ENCODE measurements around the gene COX6A2.

COX6A2 gene

DNA sequence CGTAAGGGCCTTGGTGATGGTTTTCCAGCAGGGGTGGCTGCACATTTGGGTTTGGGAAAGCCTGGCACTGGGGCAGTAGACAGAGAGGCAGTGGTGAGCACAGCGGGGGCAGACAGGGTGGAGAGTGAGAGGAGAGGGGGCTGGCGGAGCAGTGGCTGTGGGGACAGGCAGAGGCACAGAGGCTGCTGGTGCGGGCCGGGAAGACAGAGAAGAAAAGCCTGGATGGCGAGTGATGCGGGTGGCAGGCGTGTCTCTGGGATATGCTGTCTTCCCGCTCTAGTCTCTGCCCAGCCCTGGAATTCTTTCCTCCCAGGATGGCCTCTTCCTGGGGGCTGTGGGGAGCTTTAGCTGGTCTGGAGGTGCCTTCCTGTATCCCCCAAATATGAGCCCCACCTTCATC, 18.1 kb downstream of the COX6A2 start:
- TF ChIP-seq, protein P1, sequence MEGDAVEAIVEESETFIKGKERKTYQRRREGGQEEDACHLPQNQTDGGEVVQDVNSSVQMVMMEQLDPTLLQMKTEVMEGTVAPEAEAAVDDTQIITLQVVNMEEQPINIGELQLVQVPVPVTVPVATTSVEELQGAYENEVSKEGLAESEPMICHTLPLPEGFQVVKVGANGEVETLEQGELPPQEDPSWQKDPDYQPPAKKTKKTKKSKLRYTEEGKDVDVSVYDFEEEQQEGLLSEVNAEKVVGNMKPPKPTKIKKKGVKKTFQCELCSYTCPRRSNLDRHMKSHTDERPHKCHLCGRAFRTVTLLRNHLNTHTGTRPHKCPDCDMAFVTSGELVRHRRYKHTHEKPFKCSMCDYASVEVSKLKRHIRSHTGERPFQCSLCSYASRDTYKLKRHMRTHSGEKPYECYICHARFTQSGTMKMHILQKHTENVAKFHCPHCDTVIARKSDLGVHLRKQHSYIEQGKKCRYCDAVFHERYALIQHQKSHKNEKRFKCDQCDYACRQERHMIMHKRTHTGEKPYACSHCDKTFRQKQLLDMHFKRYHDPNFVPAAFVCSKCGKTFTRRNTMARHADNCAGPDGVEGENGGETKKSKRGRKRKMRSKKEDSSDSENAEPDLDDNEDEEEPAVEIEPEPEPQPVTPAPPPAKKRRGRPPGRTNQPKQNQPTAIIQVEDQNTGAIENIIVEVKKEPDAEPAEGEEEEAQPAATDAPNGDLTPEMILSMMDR (conservative IDR thresholded peaks at IDR 0.05; ENCODE audit: control insufficient read depth, insufficient read depth, low read depth, low read length): no peak
- no peak for DNase-seq (ENCODE audit: low read depth)
- no peak overlapping the region for H3K4me3 ChIP-seq (ENCODE audit: control insufficient read depth, low read depth, low read length)

DNA sequence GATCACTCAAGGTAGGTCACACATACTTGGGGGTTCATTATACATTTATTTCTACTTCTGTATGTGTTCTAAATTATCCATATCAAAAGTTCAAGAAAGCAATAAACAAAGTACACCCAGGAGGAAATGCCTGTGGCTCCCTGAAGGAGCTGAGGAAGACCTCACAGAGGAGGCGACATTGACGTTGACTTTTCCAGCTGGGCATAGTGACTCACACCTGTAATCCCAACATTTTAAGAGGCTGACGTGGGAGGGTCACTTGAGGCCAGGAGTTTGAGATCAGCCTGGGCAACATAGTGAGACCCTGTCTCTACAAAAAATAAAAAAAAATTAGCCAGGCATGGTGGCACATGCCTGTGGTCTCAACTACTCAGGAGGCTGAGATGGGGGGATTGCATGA, 18.7 kb downstream of the COX6A2 start:
- TF ChIP-seq, protein P1 (conservative IDR thresholded peaks at IDR 0.05; ENCODE audit: control insufficient read depth, insufficient read depth, low read depth, low read length): no peak
- DNase-seq (ENCODE audit: low read depth): peak; percentile 53
- H3K4me3 ChIP-seq (ENCODE audit: control insufficient read depth, low read depth, low read length): no peak overlapping the region

DNA sequence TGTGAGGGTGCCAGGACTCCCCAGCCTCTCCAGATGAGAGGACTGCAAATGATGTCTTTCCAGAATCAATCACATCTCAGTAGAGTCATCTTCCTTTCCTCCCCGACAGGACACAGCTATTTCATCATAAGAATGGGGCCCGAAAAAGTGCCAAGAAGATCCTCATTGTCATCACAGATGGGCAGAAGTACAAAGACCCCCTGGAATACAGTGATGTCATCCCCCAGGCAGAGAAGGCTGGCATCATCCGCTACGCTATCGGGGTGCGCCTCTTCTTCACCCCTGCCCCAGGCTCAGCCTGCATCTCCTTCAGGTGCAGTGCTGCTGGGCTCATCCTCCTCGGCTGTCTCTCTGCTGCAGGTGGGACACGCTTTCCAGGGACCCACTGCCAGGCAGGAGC, 20.8 kb downstream of the COX6A2 start:
- no peak overlapping the region for H3K4me3 ChIP-seq (ENCODE audit: control insufficient read depth, low read depth, low read length)
- DNase-seq (ENCODE audit: low read depth): no peak
- TF ChIP-seq, protein P1 (conservative IDR thresholded peaks at IDR 0.05; ENCODE audit: control insufficient read depth, insufficient read depth, low read depth, low read length): no peak

DNA sequence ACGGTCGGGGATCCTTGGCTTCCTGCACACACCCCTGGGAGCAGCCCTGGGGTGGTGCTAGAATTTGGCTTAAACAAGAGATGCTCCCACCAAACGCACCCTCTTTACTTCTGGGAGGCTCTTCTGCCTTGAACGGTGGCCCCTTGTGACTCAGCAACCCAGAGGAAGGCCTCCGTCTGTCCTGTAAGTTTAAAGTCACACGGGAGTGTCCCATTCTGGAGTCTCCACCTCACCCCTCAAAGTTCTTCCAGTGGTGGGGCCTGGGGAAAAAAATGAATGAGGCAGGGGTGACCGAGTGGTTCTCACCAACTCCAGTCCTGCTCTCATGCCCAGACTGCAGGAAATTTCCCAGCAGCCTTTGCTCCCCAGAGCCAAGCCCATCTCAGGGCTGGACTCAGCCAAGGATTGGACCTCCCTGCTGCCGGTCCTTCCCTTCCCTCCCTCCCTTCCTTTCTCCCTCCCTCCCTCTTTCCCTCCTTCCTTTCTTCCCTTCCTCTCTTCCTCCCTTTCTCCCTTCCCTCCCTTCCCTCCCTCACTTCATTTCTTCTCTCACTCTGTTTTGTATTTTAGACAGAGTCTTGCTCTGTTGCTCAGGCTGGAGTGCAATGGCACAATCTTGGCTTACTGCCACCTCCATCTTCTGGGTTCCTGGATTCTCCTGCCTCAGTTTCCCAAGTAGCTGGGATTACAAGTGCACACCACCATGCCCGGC, 23.7 kb downstream of the COX6A2 start:
- H3K4me3 ChIP-seq (ENCODE audit: control insufficient read depth, low read depth, low read length): peak overlapping the region; percentile 69
- TF ChIP-seq, protein P1 (conservative IDR thresholded peaks at IDR 0.05; ENCODE audit: control insufficient read depth, insufficient read depth, low read depth, low read length): no peak
- DNase-seq (ENCODE audit: low read depth): peak; percentile 73

DNA sequence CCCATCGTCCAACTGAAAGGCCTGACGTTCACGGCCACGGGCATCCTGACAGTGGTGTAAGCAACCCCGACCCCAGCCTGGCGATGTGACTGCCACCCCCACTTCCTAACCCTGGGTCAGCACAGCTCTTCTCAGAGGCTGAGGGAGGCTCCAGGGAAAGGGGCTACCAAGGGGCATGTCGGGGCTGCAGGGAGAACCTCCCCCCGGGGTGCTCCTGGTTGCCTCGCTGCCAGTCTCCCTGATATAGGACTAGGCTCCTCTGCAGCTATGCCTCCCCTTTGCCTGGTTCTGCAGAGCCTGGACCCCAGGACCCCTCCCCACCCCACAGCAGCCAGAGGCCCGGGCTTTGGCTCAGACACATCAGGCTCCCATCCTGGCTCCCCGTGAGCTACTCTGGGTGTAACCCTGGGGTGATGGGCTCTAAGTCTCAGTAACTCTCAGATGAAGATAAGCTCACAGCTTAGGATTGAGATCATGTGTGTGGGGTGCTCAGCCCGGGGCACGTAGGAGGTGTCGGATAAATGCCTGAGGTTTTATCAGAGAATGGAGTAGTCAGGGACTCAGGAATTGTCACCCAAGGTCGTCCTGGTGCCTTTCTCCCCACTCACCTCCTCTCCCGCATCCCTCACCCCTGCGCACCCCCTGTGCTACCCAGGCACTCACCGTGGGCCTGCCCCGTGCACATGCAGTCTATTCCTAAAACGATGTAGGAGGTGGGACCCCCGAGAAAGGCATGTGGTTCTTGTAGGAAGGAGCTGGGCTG, 24.4 kb downstream of the COX6A2 start:
- TF ChIP-seq, protein P1 (conservative IDR thresholded peaks at IDR 0.05; ENCODE audit: control insufficient read depth, insufficient read depth, low read depth, low read length): no peak
- peak overlapping the region; percentile 69 for H3K4me3 ChIP-seq (ENCODE audit: control insufficient read depth, low read depth, low read length)
- no peak for DNase-seq (ENCODE audit: low read depth)

DNA sequence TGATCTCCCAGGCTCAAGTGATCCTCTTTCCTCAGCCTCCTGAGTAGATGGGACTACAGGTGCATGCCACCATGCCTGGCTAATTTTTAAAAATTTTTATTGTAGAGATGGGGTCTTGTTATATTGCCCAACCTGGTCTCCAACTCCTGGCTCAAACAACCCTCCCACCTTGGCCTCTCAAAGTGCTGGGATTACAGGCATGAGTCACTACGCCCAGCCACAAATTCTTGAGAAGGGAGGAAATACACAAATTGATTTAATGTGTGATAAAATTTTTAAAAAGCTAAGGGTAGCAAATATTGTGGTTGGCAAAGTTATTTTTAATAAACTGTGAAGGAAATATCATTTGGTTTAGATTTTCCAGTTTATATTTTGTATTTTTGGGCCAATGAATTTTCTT, 25.5 kb downstream of the COX6A2 start:
- TF ChIP-seq, protein P1 (conservative IDR thresholded peaks at IDR 0.05; ENCODE audit: control insufficient read depth, insufficient read depth, low read depth, low read length): no peak
- DNase-seq (ENCODE audit: low read depth): peak; percentile 21
- no peak overlapping the region for H3K4me3 ChIP-seq (ENCODE audit: control insufficient read depth, low read depth, low read length)
